ENCODE measurements around the gene RXRA. TPM values are rescaled to one million over a fixed set of nuclear protein-coding genes. Genes with fewer than 3 reads are reported as not detected.

Gene RXRA
- total RNA-seq, 4 donors from 2014 or later: 53.3 to 87.8 (median 69.6) TPM

DNA sequence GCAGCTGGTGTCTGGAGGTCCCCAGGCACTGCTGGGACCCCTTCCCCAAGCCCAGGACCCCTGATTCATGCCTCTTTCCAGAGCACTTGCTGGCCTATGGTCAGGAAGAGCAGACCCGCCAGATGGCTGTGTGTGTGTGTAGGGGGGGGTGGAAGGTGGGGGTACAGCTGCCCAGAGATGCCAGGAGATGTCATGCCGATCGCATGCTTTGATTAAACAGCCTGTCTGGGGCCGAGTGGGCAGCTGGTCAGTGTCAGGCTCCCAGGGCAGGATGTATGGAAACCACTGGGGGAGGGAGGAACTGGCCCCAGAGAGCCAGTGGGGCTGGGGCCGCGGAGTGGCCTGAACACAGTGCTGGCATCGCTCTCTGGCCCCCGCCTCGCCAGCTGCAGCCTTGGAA is 23.7 kb downstream of the RXRA start:
- TF ChIP-seq, protein P1, sequence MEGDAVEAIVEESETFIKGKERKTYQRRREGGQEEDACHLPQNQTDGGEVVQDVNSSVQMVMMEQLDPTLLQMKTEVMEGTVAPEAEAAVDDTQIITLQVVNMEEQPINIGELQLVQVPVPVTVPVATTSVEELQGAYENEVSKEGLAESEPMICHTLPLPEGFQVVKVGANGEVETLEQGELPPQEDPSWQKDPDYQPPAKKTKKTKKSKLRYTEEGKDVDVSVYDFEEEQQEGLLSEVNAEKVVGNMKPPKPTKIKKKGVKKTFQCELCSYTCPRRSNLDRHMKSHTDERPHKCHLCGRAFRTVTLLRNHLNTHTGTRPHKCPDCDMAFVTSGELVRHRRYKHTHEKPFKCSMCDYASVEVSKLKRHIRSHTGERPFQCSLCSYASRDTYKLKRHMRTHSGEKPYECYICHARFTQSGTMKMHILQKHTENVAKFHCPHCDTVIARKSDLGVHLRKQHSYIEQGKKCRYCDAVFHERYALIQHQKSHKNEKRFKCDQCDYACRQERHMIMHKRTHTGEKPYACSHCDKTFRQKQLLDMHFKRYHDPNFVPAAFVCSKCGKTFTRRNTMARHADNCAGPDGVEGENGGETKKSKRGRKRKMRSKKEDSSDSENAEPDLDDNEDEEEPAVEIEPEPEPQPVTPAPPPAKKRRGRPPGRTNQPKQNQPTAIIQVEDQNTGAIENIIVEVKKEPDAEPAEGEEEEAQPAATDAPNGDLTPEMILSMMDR (IDR thresholded peaks at IDR 0.05): no peak
- no peak for ATAC-seq (ENCODE audit: low FRiP score)
- DNase-seq (ENCODE audit: low spot score): no peak

DNA sequence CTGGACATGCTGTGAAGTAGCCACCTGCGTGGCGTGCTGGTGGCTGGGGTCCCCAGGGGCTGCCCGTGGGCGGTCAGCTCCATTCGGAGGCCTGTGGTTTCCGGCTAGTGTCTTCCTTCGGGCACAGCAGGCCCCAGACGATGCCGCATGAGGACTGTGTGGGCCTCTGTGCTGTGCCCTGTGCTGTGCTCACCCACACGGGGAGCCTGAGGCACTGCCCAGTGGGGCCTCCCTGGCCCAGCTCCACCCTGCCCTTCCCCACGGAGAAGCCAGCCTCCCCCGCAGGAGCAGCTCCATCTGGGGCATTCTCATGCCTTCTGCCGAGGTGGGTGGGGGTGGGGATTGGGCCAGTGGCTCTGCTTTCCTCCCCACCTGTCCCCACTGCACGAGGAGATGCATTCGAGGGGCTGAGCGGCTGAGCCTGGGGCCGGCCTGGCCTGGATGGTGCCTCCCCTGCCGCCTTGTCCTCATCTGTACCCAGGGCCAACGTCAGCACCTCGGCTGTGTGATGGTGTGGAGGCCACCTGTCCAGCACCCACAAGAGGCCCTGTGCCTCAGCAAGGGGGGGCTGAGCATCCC is 24.2 kb downstream of the RXRA start:
- TF ChIP-seq, protein P1 (IDR thresholded peaks at IDR 0.05): no peak
- ATAC-seq (ENCODE audit: low FRiP score) (peak; percentile 6), DNase-seq (ENCODE audit: low spot score) (no peak)

DNA sequence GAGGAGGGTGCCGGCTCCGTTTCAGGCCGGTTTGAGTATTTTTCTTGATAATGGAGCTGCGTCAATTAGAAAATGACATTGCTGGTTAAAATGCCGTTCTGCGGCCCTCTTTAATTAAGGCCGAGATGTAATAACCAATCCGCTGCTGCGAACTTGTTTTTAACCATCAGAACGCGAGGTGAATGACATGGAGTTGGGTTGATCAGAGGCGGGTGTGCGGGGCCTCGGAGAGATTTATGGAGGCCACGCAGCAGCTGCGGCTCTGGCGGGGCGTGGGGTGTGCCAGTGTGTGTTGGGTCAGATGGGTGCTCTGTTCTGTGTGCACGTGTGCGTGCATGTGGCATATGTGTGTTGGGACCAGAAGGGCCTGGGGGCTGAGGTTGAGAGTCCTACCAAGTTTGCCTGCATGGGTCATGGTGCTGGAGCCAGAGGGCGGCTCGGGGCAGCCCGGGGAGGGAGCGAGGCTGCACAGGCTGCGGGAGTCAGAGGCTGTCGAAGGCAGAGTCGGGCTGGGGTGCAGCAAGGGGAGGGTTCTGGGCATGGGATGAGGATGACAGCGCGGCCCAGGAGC is 25.4 kb downstream of the RXRA start:
- no peak for ATAC-seq (ENCODE audit: low FRiP score)
- TF ChIP-seq, protein P1 (IDR thresholded peaks at IDR 0.05): no peak
- DNase-seq (ENCODE audit: low spot score): no peak

GRCh38 chr9:134352247-134352933 is 26.1 kb downstream of the RXRA start:
- no peak for DNase-seq (ENCODE audit: low spot score)
- no peak for ATAC-seq (ENCODE audit: low FRiP score)
- TF ChIP-seq, protein P1 (IDR thresholded peaks at IDR 0.05): no peak

DNA sequence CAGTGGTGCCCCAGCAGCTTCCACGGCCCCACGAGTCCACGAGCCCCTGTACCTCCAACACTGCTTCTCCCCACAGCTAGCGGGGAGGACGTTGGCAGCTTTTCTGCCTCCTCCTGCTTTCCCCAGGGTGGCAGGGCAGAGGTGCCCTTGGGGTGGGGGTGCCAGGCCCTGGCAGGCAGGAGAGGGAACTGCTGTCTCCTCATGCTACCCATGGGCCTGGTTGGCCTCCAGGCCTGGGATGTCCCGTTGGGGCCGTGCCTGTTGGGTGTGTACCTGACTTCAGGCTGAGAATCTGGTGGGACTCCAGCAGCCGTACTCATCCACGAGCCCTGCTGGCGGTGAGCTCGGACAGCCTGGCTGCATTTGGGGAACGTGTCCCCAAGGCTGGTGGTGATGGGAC is 27.3 kb downstream of the RXRA start:
- ATAC-seq (ENCODE audit: low FRiP score) (no peak), DNase-seq (ENCODE audit: low spot score) (no peak)
- TF ChIP-seq, protein P1 (IDR thresholded peaks at IDR 0.05): no peak

GRCh38 chr9:134355158-134355557 is 28.9 kb downstream of the RXRA start:
- TF ChIP-seq, protein P1 (IDR thresholded peaks at IDR 0.05): no peak
- no peak for ATAC-seq (ENCODE audit: low FRiP score)

More at GRCh38 chr9:134355158-134355557, 28.9 kb downstream of the RXRA start:
- DNase-seq (ENCODE audit: low spot score): no peak
